ENCODE results near the gene BZW2.
A peak's percentile ranks its signal among the peaks of the same experiment; 100 is the strongest.

DNA sequence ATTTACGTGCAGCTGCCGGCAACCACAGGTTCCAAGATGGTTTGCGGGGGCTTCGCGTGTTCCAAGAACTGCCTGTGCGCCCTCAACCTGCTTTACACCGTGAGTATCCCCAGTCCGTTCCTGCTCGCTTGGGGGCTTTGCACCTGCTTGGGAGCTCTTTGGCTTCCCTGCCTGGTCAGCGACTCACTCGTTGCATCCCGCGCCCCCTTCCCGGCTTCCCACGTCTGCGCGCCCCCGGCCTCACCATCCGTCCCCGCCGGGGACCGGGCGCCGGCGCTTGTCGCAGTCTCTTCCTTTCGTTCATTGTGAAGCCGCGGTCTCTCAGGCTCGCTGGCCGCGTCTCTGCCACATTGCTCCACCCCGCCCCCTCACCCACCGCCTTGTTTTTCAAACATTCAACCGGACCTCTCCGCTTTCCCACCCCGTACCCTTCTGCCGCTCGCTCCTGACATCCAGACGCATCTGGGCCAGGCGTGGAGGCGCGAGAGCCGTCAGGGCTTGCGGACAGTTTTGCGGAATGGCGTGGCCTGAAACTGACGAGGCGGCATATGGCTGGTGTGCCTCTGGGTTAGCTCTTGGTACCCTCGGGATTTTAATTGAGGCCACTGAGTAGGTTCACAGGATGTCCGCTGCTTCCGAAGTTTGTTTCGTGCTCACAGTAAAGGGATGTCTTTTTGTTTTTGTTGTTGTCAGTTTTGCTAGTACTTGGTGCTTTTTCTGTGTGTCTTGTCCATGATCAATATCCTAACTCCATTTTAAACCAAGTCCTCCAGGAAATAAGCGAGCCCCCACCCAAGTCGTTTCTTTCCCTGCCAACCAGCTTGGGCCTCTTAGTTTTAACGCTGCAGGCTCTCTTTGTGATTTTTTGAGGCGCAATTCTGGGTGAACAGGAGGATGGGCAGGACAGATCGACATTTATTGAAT is 108.2 kb downstream of the BZW2 start:
- TF ChIP-seq, protein P1, sequence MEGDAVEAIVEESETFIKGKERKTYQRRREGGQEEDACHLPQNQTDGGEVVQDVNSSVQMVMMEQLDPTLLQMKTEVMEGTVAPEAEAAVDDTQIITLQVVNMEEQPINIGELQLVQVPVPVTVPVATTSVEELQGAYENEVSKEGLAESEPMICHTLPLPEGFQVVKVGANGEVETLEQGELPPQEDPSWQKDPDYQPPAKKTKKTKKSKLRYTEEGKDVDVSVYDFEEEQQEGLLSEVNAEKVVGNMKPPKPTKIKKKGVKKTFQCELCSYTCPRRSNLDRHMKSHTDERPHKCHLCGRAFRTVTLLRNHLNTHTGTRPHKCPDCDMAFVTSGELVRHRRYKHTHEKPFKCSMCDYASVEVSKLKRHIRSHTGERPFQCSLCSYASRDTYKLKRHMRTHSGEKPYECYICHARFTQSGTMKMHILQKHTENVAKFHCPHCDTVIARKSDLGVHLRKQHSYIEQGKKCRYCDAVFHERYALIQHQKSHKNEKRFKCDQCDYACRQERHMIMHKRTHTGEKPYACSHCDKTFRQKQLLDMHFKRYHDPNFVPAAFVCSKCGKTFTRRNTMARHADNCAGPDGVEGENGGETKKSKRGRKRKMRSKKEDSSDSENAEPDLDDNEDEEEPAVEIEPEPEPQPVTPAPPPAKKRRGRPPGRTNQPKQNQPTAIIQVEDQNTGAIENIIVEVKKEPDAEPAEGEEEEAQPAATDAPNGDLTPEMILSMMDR (IDR thresholded peaks at IDR 0.05; ENCODE audit: low read depth, low read length, poor library complexity, severe bottlenecking): no peak
- TF ChIP-seq EZH2phosphoT487 (IDR thresholded peaks at IDR 0.05; ENCODE audit: borderline replicate concordance, low read length): peak; percentile 59; the same call in 1 of the 2 replicates

All from DOHH2 (cell line).